ENCODE measurements around the gene TMEM255B. TPM values are rescaled to one million over a fixed set of nuclear protein-coding genes. Genes with fewer than 3 reads are reported as not detected.

Gene TMEM255B
- total and polyA plus RNA-seq, 2 donors (not counting 3 experiments of a cell fraction or from before 2014, with no cell fraction given), result 105 to 121 TPM

- H3K4me1 ChIP-seq (ENCODE audit: control insufficient read depth, extremely low read depth, insufficient read depth, low read length), result peaks cover 14% of the 10 kb centered on the region
- DNase-seq (ENCODE audit: low read depth, low spot score) (no peak), FAIRE-seq (no peak)
- H3K79me2 ChIP-seq (ENCODE audit: control insufficient read depth, insufficient read depth, low read length), result no peaks in the 10 kb centered on the region
- no TSS peak for BruUV-seq (replicated peaks)
- H3K4me3 ChIP-seq (replicated peaks in 1 of 3; ENCODE audit: insufficient read depth in 1 of 3, low read depth in 1 of 3, low read length in 3 of 3), result no peak overlapping the region
- H3K27me3 ChIP-seq (ENCODE audit: control insufficient read depth in 2 of 2, insufficient read depth in 2 of 2, low read length in 2 of 2), result no peaks in the 10 kb centered on the region
- H3K4me2 ChIP-seq (ENCODE audit: insufficient read depth, low read length), result no peak overlapping the region
- no peak overlapping the region for H3K9ac ChIP-seq (replicated peaks; ENCODE audit: extremely low read depth, insufficient read depth, low read length)
- no peaks in the 10 kb centered on the region for H4K20me1 ChIP-seq (replicated peaks; ENCODE audit: control insufficient read depth, extremely low read depth, insufficient read depth, low read length)
- peak overlapping the region; percentile 48 for H3K27ac ChIP-seq (ENCODE audit: insufficient read depth, low read depth, low read length)
- no peak for TF ChIP-seq FOS (IDR thresholded peaks at IDR 0.05; ENCODE audit: borderline replicate concordance, insufficient read depth, low read length)
- TF ChIP-seq MYC (IDR thresholded peaks at IDR 0.05; ENCODE audit: low read depth, low read length), result no peak
- TF ChIP-seq EZH2 (IDR thresholded peaks at IDR 0.05; ENCODE audit: borderline replicate concordance, low read depth, low read length, severe bottlenecking), result no peak
- no peak for TF ChIP-seq GATA2 (IDR thresholded peaks at IDR 0.05; ENCODE audit: insufficient read depth, insufficient read length, low read depth, low read length)
- H2AFZ ChIP-seq (ENCODE audit: low read depth, low read length), result no peak overlapping the region
- H3K9me1 ChIP-seq (replicated peaks; ENCODE audit: control insufficient read depth, extremely low read depth, insufficient read depth, low read length), result no peaks in the 10 kb centered on the region
- intact Hi-C loops (cut with micrococcal nuclease), result no loop called here
- no peaks in the 10 kb centered on the region for H3K9me3 ChIP-seq (replicated peaks; ENCODE audit: control insufficient read depth, insufficient read depth, low read length)
- ChIA-PET POLR2A (no interaction called here), CTCF (interaction anchor here (1.8 to 2.0 kb wide), 2 partner anchors 10 to 19 kb away, joined by 4 to 8 read pairs; no protein-coding TSS in a partner anchor)
- dilution Hi-C loops (cut with MboI; ENCODE audit: extremely low pct_ligation_motif_present, low sequenced_read_pairs), result no loop called here
- H3K36me3 ChIP-seq (ENCODE audit: control insufficient read depth in 2 of 2, extremely low read depth in 1 of 2, insufficient read depth in 2 of 2, low read length in 2 of 2), result peaks cover 0 to 10% of the 10 kb centered on the region in 2 experiments
Observed at GRCh38 chr13:113783966-113784644, 25.1 kb downstream of the TMEM255B start.

GRCh38 chr13:113784645-113785024, 25.6 kb downstream of the TMEM255B start:
- ChIA-PET POLR2A (no interaction called here), CTCF (interaction anchor here (1.8 to 2.0 kb wide), 2 partner anchors 10 to 18 kb away, joined by 4 to 8 read pairs; no protein-coding TSS in a partner anchor)
- TF ChIP-seq MYC (IDR thresholded peaks at IDR 0.05; ENCODE audit: low read depth, low read length) (no peak), POLR2AphosphoS5 (IDR thresholded peaks at IDR 0.05; ENCODE audit: insufficient read depth, low read depth, low read length) (no peak), FOS (IDR thresholded peaks at IDR 0.05; ENCODE audit: borderline replicate concordance, insufficient read depth, low read length) (no peak), MAX (IDR thresholded peaks at IDR 0.05; ENCODE audit: insufficient read depth, insufficient read length) (no peak), GATA2 (IDR thresholded peaks at IDR 0.05; ENCODE audit: insufficient read depth, insufficient read length, low read depth, low read length) (no peak), JUN (IDR thresholded peaks at IDR 0.05; ENCODE audit: borderline replicate concordance, insufficient read depth, insufficient read length, low read depth) (no peak), POLR2A (IDR thresholded peaks at IDR 0.05; ENCODE audit: low read depth, low read length) (no peak), EZH2 (IDR thresholded peaks at IDR 0.05; ENCODE audit: borderline replicate concordance, low read depth, low read length, severe bottlenecking) (no peak), CTCF (IDR thresholded peaks at IDR 0.05; ENCODE audit: extremely low read depth in 1 of 2, insufficient read depth in 1 of 2, low read depth in 1 of 2, low read length in 2 of 2) (no peak)
- FAIRE-seq (peak; percentile 44), DNase-seq (ENCODE audit: low read depth, low spot score) (no peak)
- no peaks in the 10 kb centered on the region for H3K27me3 ChIP-seq (ENCODE audit: control insufficient read depth in 2 of 2, insufficient read depth in 2 of 2, low read length in 2 of 2)
- no peaks in the 10 kb centered on the region for H3K9me1 ChIP-seq (replicated peaks; ENCODE audit: control insufficient read depth, extremely low read depth, insufficient read depth, low read length)
- no peak overlapping the region for H3K9ac ChIP-seq (replicated peaks; ENCODE audit: extremely low read depth, insufficient read depth, low read length)
- peaks cover 0 to 11% of the 10 kb centered on the region in 2 experiments for H3K36me3 ChIP-seq (ENCODE audit: control insufficient read depth in 2 of 2, extremely low read depth in 1 of 2, insufficient read depth in 2 of 2, low read length in 2 of 2)
- peak overlapping the region; percentile 48 for H3K27ac ChIP-seq (ENCODE audit: insufficient read depth, low read depth, low read length)
- dilution Hi-C loops (cut with MboI; ENCODE audit: extremely low pct_ligation_motif_present, low sequenced_read_pairs), result no loop called here
- BruUV-seq (replicated peaks), result no TSS peak
- H3K79me2 ChIP-seq (ENCODE audit: control insufficient read depth, insufficient read depth, low read length), result no peaks in the 10 kb centered on the region
- peaks cover 14% of the 10 kb centered on the region for H3K4me1 ChIP-seq (ENCODE audit: control insufficient read depth, extremely low read depth, insufficient read depth, low read length)
- no peak overlapping the region for H3K4me3 ChIP-seq (replicated peaks in 1 of 3; ENCODE audit: insufficient read depth in 1 of 3, low read depth in 1 of 3, low read length in 3 of 3)
- no peaks in the 10 kb centered on the region for H3K9me3 ChIP-seq (replicated peaks; ENCODE audit: control insufficient read depth, insufficient read depth, low read length)
- H3K4me2 ChIP-seq (ENCODE audit: insufficient read depth, low read length), result no peak overlapping the region
- H2AFZ ChIP-seq (ENCODE audit: low read depth, low read length), result no peak overlapping the region
- H4K20me1 ChIP-seq (replicated peaks; ENCODE audit: control insufficient read depth, extremely low read depth, insufficient read depth, low read length), result no peaks in the 10 kb centered on the region
- intact Hi-C loops (cut with micrococcal nuclease), result loop anchor here (1.0 kb wide), 1 partner anchor 10 kb away; no protein-coding TSS in a partner anchor
